IPS DF 4.7 (cell line): ENCODE results near the gene ADGRA1.

Experiments
- DNase-seq: peaks from one replicate; pipeline ENCODE4 v3.0.0-alpha.2; 2013; ENCODE audit warnings: low spot score; ENCODE audit errors: extremely low read depth

Gene ADGRA1

DNA sequence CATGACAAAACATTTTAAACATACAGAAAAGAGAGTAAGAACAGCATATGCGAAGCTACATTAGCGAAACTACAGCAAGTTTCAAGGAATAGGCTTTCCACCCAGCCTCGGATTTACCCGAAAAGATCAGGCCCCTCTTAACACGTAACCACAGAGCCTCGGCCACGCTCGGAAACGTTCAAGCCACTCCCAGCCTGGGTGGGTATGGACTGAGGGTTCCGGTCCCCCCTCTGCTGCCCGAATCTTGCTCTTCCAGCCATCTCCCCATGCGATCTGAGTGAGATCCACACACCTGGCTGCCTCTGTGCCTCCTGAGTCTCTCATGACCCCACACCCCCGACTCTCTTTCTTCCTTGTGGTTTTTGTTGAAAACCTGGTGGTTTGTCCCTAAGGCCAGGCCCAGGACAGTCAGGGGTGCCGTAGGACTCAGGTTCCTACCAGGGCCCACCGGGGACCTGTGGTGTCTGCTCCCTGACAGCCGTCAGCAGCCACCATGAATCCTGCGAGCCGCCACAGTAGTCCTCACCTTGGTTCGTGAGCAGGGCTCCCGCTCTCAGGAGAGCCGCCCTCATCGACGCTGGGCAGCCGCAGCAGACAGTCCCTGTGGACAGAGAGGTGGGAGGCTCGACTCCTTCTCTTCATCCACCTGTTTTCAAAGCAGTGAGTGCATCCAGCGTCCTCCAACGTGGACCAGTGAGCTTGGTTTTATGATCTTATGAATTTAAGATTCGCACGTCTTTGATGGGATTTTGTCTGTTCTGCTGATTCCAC lies 90.8 kb downstream of the ADGRA1 start:
- DNase-seq, result no peak

GRCh38 chr10:133179128-133179520 lies 91.4 kb downstream of the ADGRA1 start:
- no peak for DNase-seq

- DNase-seq, result no peak
Measured at GRCh38 chr10:133179651-133180050, 91.9 kb downstream of the ADGRA1 start.

DNA sequence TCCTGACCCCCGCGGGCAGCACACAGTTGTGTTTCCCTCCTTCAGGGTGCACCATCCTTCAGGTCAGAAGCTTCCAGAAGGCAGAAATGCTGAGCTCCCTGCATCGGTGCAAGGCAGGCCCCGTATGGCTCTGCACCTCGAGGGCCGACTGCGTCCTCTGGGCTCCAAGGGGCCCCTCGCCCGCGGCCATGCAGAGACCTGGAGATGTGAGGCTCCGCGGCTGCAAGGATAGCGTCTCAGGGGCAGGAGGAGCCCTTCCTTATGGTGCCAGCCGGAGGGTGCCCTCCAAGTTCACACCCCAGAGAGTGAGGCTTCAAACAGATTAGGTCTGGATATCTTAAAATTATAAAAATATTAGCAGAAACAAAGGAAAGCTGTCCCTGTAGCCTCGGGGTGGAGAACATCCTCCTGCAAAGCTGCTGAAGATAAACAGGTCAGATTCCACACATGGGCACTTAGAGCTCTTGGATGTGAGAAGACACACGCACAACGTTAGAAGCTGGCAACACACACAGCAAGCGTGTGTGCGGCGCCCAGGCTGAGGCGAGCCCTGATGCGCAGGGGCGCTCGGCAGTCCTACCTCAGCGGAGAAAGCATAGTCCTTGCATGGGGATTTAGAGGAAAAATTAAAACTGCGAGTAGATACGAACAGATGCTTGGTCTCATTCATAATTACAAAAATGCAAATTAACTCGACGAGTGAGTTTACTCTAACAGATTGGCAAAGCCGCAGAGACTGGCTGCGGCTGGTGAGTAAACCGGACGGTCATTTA lies 92.7 kb downstream of the ADGRA1 start:
- DNase-seq, result no peak

DNA sequence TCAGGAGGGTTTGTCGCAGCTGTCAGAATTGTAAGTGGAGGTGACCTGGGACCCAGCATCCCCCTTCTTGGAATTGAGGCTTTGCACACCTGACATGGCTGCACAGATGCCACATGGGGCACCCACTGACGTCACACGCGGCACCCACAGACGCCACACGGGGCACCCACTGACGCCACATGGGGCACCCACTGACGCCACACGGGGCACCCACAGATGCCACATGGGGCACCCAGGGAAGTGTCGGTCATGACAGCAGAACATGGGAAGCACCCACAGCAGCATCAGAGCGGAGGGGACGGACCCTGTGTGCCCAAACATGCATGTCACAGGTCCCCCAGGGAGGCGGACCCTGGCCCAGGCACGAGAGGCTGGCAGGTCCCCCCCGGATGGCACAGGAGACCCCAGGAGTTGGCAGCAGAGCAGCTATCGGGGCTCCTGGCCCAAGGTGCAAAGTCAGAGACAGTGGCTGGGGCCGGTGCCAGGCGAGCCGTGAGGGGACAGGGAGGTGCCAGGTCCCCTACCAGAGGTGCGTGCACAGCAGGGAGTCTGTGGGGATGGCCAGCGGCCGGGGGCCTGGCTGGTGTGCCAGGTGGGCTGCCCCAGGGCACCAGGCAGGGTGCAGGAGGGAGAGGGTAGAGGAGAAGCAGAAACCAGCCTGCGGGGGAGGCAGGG lies 93.4 kb downstream of the ADGRA1 start:
- DNase-seq, result no peak
